Astrocyte of the spinal cord (primary cell): ENCODE data around the gene MTUS2.
A peak's percentile ranks its signal among the peaks of the same experiment; 100 is the strongest.

ENCODE experiments used
- DNase-seq: peaks from one replicate; pipeline ENCODE4 v3.0.0; 2011; ENCODE audit warnings: low read depth, low spot score
- H3K4me3 ChIP-seq: 2 replicates; pipeline ENCODE4 v1.5.1; 2011; ENCODE audit warnings: low read depth, mild to moderate bottlenecking, low read length, moderate library complexity
- CTCF ChIP-seq: IDR thresholded peaks from 2 replicates; pipeline ENCODE4 v1.5.1; 2012; ENCODE audit warnings: low read depth, mild to moderate bottlenecking, low read length, inconsistent platforms
- in situ Hi-C: cut with HindIII; loops from 2 replicates; pipeline ENCODE4 v1.10.0; 2017; ENCODE audit warnings: low sequenced_read_pairs

Gene MTUS2

DNA sequence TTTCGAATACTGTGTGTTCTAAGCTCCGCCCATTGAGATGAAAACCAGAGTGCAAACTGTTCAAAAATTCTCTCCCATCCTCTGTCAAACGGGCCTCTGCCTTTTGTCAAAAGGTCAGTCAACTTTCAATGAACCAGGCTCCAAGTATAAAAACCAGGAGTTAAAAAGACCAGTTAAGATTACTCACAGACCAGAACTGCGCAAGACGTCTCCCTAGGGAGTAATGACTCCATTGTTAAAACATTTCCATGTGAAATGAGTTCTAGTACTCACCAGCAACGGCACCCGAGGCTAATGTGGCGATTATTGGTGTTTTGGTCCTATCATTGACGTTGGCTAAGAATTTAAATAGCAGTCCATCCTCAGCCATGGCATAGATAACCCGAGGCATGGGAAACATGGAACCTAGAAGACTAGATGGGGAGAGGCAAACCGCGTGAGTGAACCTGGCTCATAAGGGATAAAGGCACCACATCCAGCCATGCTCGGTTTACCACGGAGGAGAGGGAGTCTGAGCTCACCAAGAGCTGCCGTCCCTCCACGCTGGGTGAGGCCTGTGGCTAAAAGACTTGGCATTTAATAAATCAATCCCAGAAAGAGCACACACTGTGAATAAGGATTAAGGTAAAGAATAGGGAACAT lies 702.0 kb downstream of the MTUS2 start:
- in situ Hi-C loops = no loop called here
- peak; percentile 96 for DNase-seq
- no peak overlapping the region for H3K4me3 ChIP-seq
- no peak for TF ChIP-seq CTCF

GRCh38 chr13:29523199-29523961 lies 703.2 kb downstream of the MTUS2 start:
- in situ Hi-C loops = no loop called here
- H3K4me3 ChIP-seq = no peak overlapping the region
- peak; percentile 4 for TF ChIP-seq CTCF
- peak; percentile 82 for DNase-seq

DNA sequence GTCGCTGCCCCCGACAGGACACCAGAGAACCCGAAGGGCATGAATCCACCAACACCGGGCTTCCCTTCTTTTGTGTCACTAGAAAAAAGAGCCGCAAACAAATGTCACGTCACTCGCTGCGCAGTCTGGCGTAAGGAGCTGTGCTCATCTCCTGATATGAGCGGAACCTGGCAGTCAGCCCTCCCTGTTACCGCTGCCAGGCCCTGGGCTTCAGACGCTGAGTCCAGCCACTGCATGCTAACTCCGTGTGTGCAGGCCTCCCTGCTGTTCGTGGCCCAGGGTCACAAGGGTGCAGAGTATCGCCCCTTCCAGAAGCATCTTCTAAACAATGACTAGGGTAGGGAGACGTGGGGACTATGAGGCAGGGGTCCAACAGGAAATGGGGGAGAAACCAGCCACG lies 704.0 kb downstream of the MTUS2 start:
- H3K4me3 ChIP-seq = no peak overlapping the region
- in situ Hi-C loops = no loop called here
- peak; percentile 26 for DNase-seq
- no peak for TF ChIP-seq CTCF

GRCh38 chr13:29524641-29525040 lies 704.5 kb downstream of the MTUS2 start:
- no peak for DNase-seq
- no peak overlapping the region for H3K4me3 ChIP-seq
- TF ChIP-seq CTCF = no peak
- in situ Hi-C loops = no loop called here

- DNase-seq = no peak
- in situ Hi-C loops = no loop called here
- TF ChIP-seq CTCF = no peak
Measured at GRCh38 chr13:29525757-29526156, 705.6 kb downstream of the MTUS2 start.

DNA sequence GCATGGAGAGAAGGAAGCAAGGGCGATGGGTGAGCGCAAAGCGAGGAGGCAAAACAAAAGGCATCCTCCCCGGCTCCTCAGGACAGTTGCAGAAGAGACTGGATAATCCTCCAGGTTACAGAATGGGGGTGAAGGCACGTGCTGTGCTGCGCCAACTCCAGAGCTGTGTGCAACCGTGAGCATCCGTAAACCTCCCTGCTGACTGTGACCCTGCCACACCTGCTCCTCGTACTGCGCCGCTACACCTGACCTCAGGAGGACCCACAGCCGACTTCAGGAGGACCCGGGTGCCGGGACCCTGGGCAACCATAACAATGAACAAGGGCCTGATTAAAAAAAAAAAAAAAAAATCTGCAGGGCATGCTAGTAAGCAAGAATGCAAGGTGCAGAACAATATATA lies 706.6 kb downstream of the MTUS2 start:
- no peak for DNase-seq
- no peak overlapping the region for H3K4me3 ChIP-seq
- TF ChIP-seq CTCF = no peak
- in situ Hi-C loops = no loop called here

More at GRCh38 chr13:29525757-29526156, 705.6 kb downstream of the MTUS2 start:
- H3K4me3 ChIP-seq = no peak overlapping the region
